GM23338 (cell line): Measurements from ENCODE around the gene P2RY8.

Source experiments
- CREB1 ChIP-seq: fragments of 250-450 bp; sonication (Bioruptor Pico); IDR thresholded peaks from 2 replicates; pipeline ENCODE4 v1.5.0; 2020; ENCODE audit warnings: low read depth, mild to moderate bottlenecking, moderate library complexity
- CTCF ChIP-seq, 2 experiments: fragments of 200-600 bp in 1 of 2; sonication (generic) in 1 of 2; conservative IDR thresholded peaks; 2 replicates each; pipeline versions ENCODE4 v1.5.1 to v1.6.1; 2016 to 2017; ENCODE audit warnings: antibody characterized with exemption in 2 of 2, low read depth in 2 of 2, mild to moderate bottlenecking in 2 of 2, moderate library complexity in 1 of 2
- EZH2phosphoT487 ChIP-seq: fragments of 200-600 bp; sonication (generic); IDR thresholded peaks from one replicate; pipeline ENCODE4 v1.8.1; 2018; ENCODE audit warnings: antibody characterized with exemption; ENCODE audit not compliant: unreplicated experiment
- POLR2AphosphoS5 ChIP-seq: IDR thresholded peaks from 2 replicates; pipeline ENCODE4 v1.6.1; 2016; ENCODE audit warnings: antibody characterized with exemption, low read depth
- ZNF114 ChIP-seq: fragments of 250-450 bp; sonication (Bioruptor Pico); IDR thresholded peaks from 2 replicates; pipeline ENCODE4 v1.5.0; 2020; ENCODE audit warnings: mild to moderate bottlenecking, moderate library complexity

DNA sequence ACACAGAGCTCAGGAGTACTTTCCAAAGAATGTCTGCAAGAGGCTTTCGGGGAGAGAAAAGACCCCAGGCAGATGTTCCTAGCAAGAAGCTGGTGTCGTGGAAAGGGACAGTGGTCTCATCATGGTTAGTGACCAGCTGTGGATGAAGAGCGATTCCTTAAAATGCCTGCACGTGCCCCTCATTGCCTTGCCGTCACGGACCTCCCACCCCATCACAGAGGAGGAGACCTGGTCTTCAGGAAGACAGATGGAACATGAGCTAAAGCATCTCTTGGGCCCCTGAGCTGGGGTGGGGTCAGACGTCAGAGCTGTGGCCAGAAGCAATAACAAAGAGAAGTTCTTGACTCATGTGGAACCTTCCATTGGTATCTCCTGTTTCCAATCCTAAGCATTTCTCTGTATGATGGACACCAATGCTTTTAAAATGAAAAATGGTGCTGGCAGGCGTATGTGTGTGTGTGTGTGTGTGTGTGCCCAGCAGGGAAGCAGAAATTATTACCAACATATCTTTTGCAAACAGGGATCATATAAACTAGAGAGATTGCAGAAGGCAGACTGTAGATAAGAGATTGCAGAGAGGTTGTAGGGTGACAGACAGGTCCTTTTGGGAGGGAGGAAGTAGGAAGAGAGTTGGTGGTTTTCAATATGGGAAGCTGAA lies 59.1 kb downstream of the P2RY8 start:
- no peak for TF ChIP-seq POLR2AphosphoS5
- TF ChIP-seq CTCF (conservative IDR thresholded peaks at IDR 0.05; ENCODE audit: low read depth in 2 of 2), result no peak
- TF ChIP-seq EZH2phosphoT487, result no peak
- no peak for TF ChIP-seq ZNF114 (CRISPR knock-in tag)
- no peak for TF ChIP-seq CREB1
